NT2/D1 (cell line): ENCODE measurements around the gene CTNNA2.

Source experiments
- DNase-seq: peaks from one replicate; pipeline ENCODE4 v3.0.0-alpha.2; 2011; ENCODE audit warnings: low read depth, low spot score
- H3K27me3 ChIP-seq: 2 replicates; pipeline ENCODE4 v1.6.0; 2011; ENCODE audit warnings: mild to moderate bottlenecking; ENCODE audit not compliant: insufficient read length, insufficient read depth
- H3K36me3 ChIP-seq: 2 replicates; pipeline ENCODE4 v1.6.1; 2011; ENCODE audit warnings: mild to moderate bottlenecking, low read length, mixed read lengths; ENCODE audit not compliant: insufficient read depth, insufficient read length
- H3K4me1 ChIP-seq: 2 replicates; pipeline ENCODE4 v1.5.1; 2011; ENCODE audit not compliant: insufficient read depth, insufficient read length
- H3K4me3 ChIP-seq: 2 replicates; pipeline ENCODE4 v1.5.1; 2011; ENCODE audit warnings: low read depth; ENCODE audit not compliant: insufficient read length
- H3K9ac ChIP-seq: 2 replicates; pipeline ENCODE4 v1.6.0; 2011; ENCODE audit warnings: low read depth; ENCODE audit not compliant: insufficient read length
- H3K9me3 ChIP-seq: 2 replicates; pipeline ENCODE4 v1.5.1; 2011; ENCODE audit warnings: mild to moderate bottlenecking, low read length; ENCODE audit not compliant: insufficient read depth
- SUZ12 ChIP-seq: IDR thresholded peaks from 2 replicates; pipeline ENCODE4 v1.6.1; 2011; ENCODE audit not compliant: insufficient read length, insufficient read depth; ENCODE audit errors: extremely low read depth
- YY1 ChIP-seq: IDR thresholded peaks from 2 replicates; pipeline ENCODE4 v1.6.1; 2011; ENCODE audit not compliant: insufficient read length, insufficient read depth
- ZNF274 ChIP-seq: IDR thresholded peaks from 2 replicates; pipeline ENCODE4 v1.6.1; 2011; ENCODE audit warnings: mild to moderate bottlenecking, low read depth, low read length

Gene CTNNA2

DNA sequence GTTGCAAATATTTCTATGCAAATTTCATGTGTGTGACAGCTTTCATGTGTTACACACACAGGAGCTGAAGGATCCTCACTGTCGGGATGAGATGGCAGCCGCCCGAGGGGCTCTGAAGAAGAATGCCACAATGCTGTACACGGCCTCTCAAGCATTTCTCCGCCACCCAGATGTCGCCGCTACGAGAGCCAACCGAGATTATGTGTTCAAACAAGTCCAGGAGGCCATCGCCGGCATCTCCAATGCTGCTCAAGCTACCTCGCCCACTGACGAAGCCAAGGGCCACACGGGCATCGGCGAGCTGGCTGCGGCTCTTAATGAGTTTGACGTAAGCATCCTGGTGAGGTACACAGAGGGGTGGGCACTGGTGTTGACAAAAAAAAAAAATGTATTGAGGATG lies 361.2 kb downstream of the CTNNA2 start:
- H3K36me3 ChIP-seq = no peaks in the 10 kb centered on the region
- no peaks in the 10 kb centered on the region for H3K27me3 ChIP-seq
- no peak overlapping the region for H3K9ac ChIP-seq
- TF ChIP-seq ZNF274 = no peak
- no peak for TF ChIP-seq SUZ12
- no peak for TF ChIP-seq YY1
- H3K4me1 ChIP-seq = no peaks in the 10 kb centered on the region
- H3K4me3 ChIP-seq = no peak overlapping the region
- H3K9me3 ChIP-seq = no peaks in the 10 kb centered on the region
- no peak for DNase-seq

DNA sequence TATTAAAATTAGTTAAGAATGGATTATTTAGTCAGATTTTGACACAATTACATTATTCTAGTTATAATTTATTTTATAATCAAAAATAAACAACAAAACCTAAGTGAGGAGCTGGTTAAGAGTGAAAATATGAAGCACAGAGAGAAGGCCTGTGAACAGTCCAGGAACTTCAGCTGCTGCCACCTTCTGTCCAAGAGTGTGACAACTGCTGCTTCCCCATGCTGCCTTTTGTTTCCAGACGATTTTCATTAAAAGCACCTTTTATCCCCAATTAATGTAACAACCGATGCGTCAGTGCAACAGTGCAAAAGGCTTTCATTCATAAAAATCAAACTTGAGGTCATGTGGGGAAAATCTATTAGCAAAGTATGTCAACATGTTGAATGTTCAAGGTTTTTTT lies 363.6 kb downstream of the CTNNA2 start:
- no peaks in the 10 kb centered on the region for H3K4me1 ChIP-seq
- TF ChIP-seq SUZ12 (no peak), ZNF274 (no peak), YY1 (no peak)
- DNase-seq = no peak

DNA sequence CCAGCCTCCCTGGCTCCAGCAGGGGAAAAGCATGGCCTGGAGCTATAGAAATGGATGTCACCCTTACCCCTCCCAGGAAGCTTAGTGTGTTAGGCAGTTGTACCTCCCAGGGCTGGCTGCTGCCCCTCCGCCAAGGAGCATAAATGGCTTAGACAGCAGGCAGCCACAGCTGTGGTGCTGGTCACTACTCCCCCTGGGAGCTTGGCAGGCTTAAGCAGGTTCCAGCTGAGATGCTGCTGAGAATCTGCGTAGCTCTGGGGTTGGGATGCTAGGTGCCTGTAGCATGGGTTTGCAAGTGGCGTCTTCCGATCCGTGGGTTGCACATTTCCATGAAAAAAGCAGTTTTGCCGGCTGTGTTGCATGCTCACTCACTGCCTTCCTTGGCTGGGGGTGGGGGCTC lies 369.7 kb downstream of the CTNNA2 start:
- no peak overlapping the region for H3K9ac ChIP-seq
- no peak for DNase-seq
- TF ChIP-seq ZNF274 (no peak), YY1 (no peak), SUZ12 (no peak)
- H3K36me3 ChIP-seq = no peaks in the 10 kb centered on the region
- no peaks in the 10 kb centered on the region for H3K9me3 ChIP-seq
- no peaks in the 10 kb centered on the region for H3K4me1 ChIP-seq
- H3K27me3 ChIP-seq = no peaks in the 10 kb centered on the region
- H3K4me3 ChIP-seq = no peak overlapping the region

More for the DNA sequence above, 363.6 kb downstream of the CTNNA2 start:
- H3K4me3 ChIP-seq = no peak overlapping the region
- no peaks in the 10 kb centered on the region for H3K36me3 ChIP-seq
- no peaks in the 10 kb centered on the region for H3K27me3 ChIP-seq
- no peak overlapping the region for H3K9ac ChIP-seq
- H3K9me3 ChIP-seq = no peaks in the 10 kb centered on the region

DNA sequence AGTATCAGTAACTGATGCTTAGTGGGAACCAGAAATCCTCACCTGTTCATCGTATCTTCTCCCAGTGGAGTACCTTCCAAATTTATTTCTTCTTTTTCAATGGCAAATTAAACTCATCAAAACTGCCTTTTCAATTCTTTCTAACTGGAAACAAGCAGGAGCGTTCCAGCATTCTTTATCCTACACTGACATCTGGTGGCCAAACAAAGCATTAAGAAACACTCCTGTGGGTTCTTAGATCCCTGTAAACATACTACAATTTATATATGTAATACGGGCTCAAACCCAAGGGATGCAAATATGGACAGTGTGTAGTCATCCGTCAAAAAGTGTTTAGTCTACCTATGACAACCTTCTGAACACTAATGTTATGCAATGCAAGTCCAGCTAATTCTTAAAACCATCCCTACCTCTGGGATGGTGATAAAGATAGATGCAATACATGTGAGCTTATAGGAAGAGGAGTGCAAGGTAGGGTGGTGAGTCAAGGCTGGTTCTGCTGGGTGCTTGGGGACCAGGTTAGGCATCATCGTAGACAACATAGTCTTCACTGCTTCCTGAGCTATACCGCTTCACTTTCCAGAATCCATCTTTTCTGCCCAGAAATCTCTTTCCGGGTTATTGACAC lies 375.0 kb downstream of the CTNNA2 start:
- Histone ChIP-seq H3K4me1 (no peaks in the 10 kb centered on the region), H3K4me3 (no peak overlapping the region), H3K36me3 (no peaks in the 10 kb centered on the region), H3K9ac (no peak overlapping the region), H3K9me3 (no peaks in the 10 kb centered on the region), H3K27me3 (no peaks in the 10 kb centered on the region)
- peak; percentile 57 for DNase-seq
- TF ChIP-seq YY1 (no peak), SUZ12 (no peak), ZNF274 (no peak)

DNA sequence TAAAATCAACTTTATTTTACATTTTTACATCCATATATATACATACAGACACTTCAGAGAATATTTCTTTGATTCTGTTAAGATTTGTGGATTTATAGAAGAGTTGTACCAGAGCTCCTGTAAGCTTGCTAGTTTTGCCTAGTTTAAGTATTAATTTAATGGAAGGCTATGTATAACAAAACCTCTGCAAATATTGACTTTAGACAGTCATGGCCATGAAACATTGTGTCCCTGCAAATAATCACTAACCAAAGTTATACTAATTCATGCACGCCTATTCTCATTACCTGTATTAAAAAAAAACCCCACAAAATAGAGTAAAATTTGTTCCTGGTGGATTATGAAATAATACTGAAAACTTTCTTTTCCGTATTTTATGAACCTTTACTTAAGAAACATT lies 379.3 kb downstream of the CTNNA2 start:
- Histone ChIP-seq H3K9me3 (no peaks in the 10 kb centered on the region), H3K4me1 (no peaks in the 10 kb centered on the region), H3K9ac (no peak overlapping the region), H3K36me3 (no peaks in the 10 kb centered on the region), H3K4me3 (no peak overlapping the region), H3K27me3 (no peaks in the 10 kb centered on the region)
- no peak for TF ChIP-seq SUZ12
- no peak for TF ChIP-seq ZNF274
- no peak for TF ChIP-seq YY1
- DNase-seq = no peak

DNA sequence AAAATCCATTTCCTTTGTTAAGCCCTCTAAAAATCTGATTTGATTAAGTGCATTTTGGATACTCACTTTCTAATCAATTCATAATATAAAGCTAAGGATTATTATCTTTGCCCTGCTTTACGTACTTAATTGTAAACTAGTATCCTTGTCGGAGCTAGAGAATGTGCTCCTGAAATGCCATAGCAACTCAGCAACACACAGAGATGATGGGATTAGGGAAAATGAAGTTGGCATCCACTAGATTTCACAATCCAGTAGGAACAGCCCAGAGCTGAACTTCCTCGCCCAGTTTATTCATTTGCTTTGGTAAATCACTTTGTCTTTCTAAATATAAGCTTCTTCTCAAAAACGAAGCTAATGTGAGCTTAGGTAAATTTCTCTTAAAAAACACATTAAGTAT lies 386.3 kb downstream of the CTNNA2 start:
- H3K9ac ChIP-seq = no peak overlapping the region
- no peaks in the 10 kb centered on the region for H3K9me3 ChIP-seq
- H3K27me3 ChIP-seq = no peaks in the 10 kb centered on the region
- no peak for DNase-seq
- TF ChIP-seq ZNF274 (no peak), SUZ12 (no peak), YY1 (no peak)
- no peaks in the 10 kb centered on the region for H3K4me1 ChIP-seq
- H3K4me3 ChIP-seq = no peak overlapping the region
- no peaks in the 10 kb centered on the region for H3K36me3 ChIP-seq

DNA sequence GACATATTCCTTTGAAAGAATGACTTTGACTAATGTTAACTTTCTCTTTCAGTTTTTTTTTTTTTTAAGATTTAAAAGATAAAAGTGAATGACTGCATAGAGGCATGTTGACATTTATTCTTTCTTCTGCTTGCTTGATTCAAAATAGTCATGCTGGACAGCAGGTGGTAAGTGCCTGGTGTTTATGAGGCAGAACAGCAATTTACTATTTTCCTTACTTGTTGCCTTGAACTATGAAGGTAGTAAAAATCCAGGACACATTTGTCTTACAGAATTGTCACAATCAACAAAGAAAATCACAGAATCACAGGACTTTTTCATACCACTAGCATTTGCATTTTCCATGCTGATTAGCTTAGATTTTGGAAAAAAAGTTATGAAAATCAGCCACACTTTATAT lies 388.3 kb downstream of the CTNNA2 start:
- DNase-seq = no peak
- Histone ChIP-seq H3K4me1 (no peaks in the 10 kb centered on the region), H3K27me3 (no peaks in the 10 kb centered on the region), H3K36me3 (no peaks in the 10 kb centered on the region), H3K9me3 (no peaks in the 10 kb centered on the region), H3K4me3 (no peak overlapping the region), H3K9ac (no peak overlapping the region)
- TF ChIP-seq ZNF274 = no peak
- no peak for TF ChIP-seq SUZ12
- TF ChIP-seq YY1 = no peak
